ENCODE results near the gene BRD7.

Gene BRD7

GRCh38 chr16:50275428-50276325, 93.1 kb downstream of the BRD7 start:
- H3F3A ChIP-seq (ENCODE audit: insufficient read depth): peaks cover 25% of the 10 kb centered on the region
- peak overlapping the region; percentile 92 for H3K4me2 ChIP-seq (ENCODE audit: low read depth, low read length, poor library complexity, severe bottlenecking)
- peak overlapping the region; percentile 60 for H3K4me3 ChIP-seq (ENCODE audit: insufficient read depth, low read length, poor library complexity, severe bottlenecking)
- TF ChIP-seq CTCF (IDR thresholded peaks at IDR 0.05; ENCODE audit: insufficient read depth, low read length, poor library complexity, severe bottlenecking): no peak
- TF ChIP-seq EZH2phosphoT487 (conservative IDR thresholded peaks at IDR 0.05; ENCODE audit: low read length): no peak
- peak overlapping the region; percentile 74; the same call in 1 of the 2 replicates for H3K9ac ChIP-seq (ENCODE audit: low read length)
- no peaks in the 10 kb centered on the region for H3K9me2 ChIP-seq (replicated peaks; ENCODE audit: insufficient read depth, low read length)
- H3K27ac ChIP-seq (ENCODE audit: low read depth, low read length): peak overlapping the region; percentile 86; the same call in 1 of the 2 replicates
- H3K27me3 ChIP-seq (ENCODE audit: low read length): no peaks in the 10 kb centered on the region
- H2AFZ ChIP-seq (ENCODE audit: low read depth, low read length, severe bottlenecking): no peak overlapping the region
- no peaks in the 10 kb centered on the region for H4K20me1 ChIP-seq (ENCODE audit: low read depth, low read length)
- no peaks in the 10 kb centered on the region for H3K36me3 ChIP-seq (ENCODE audit: low read length)
- H3K9me3 ChIP-seq (ENCODE audit: insufficient read depth, low read length): no peaks in the 10 kb centered on the region
- 0 out of 2 replicates have a peak, but pooled peaks cover 3% of the 10 kb centered on the region for H3K79me2 ChIP-seq (ENCODE audit: insufficient read depth, low read length)

GRCh38 chr16:50275098-50275415, 93.7 kb downstream of the BRD7 start:
- Histone ChIP-seq H3K4me3 (ENCODE audit: insufficient read depth, low read length, poor library complexity, severe bottlenecking) (peak overlapping the region; percentile 60), H4K20me1 (ENCODE audit: low read depth, low read length) (no peaks in the 10 kb centered on the region), H3K27ac (ENCODE audit: low read depth, low read length) (peak overlapping the region; percentile 86), H2AFZ (ENCODE audit: low read depth, low read length, severe bottlenecking) (no peak overlapping the region), H3K9ac (ENCODE audit: low read length) (peak overlapping the region; percentile 74), H3K27me3 (ENCODE audit: low read length) (no peaks in the 10 kb centered on the region), H3K9me2 (replicated peaks; ENCODE audit: insufficient read depth, low read length) (no peaks in the 10 kb centered on the region), H3K79me2 (ENCODE audit: insufficient read depth, low read length) (0 out of 2 replicates have a peak, but pooled peaks cover 3% of the 10 kb centered on the region), H3K9me3 (ENCODE audit: insufficient read depth, low read length) (no peaks in the 10 kb centered on the region), H3K36me3 (ENCODE audit: low read length) (no peaks in the 10 kb centered on the region), H3F3A (ENCODE audit: insufficient read depth) (peaks cover 22% of the 10 kb centered on the region), H3K4me2 (ENCODE audit: low read depth, low read length, poor library complexity, severe bottlenecking) (peak overlapping the region; percentile 92)
- TF ChIP-seq CTCF (IDR thresholded peaks at IDR 0.05; ENCODE audit: insufficient read depth, low read length, poor library complexity, severe bottlenecking): no peak
- no peak for TF ChIP-seq EZH2phosphoT487 (conservative IDR thresholded peaks at IDR 0.05; ENCODE audit: low read length)

- peak overlapping the region; percentile 54 for H2AFZ ChIP-seq (ENCODE audit: low read depth, low read length, severe bottlenecking)
Measured at GRCh38 chr16:50274326-50275097, 94.3 kb downstream of the BRD7 start.

More at GRCh38 chr16:50274326-50275097, 94.3 kb downstream of the BRD7 start:
- no peaks in the 10 kb centered on the region for H3K27me3 ChIP-seq (ENCODE audit: low read length)
- no peaks in the 10 kb centered on the region for H3K36me3 ChIP-seq (ENCODE audit: low read length)
- no peaks in the 10 kb centered on the region for H3K9me2 ChIP-seq (replicated peaks; ENCODE audit: insufficient read depth, low read length)
- no peak for TF ChIP-seq CTCF (IDR thresholded peaks at IDR 0.05; ENCODE audit: insufficient read depth, low read length, poor library complexity, severe bottlenecking)
- TF ChIP-seq EZH2phosphoT487 (conservative IDR thresholded peaks at IDR 0.05; ENCODE audit: low read length): no peak
- peaks cover 20% of the 10 kb centered on the region; the same call in 1 of the 2 replicates for H3F3A ChIP-seq (ENCODE audit: insufficient read depth)
- peak overlapping the region; percentile 86 for H3K27ac ChIP-seq (ENCODE audit: low read depth, low read length)
- H3K4me3 ChIP-seq (ENCODE audit: insufficient read depth, low read length, poor library complexity, severe bottlenecking): peak overlapping the region; percentile 60
- 0 out of 2 replicates have a peak, but pooled peaks cover 3% of the 10 kb centered on the region for H3K79me2 ChIP-seq (ENCODE audit: insufficient read depth, low read length)
- H3K4me2 ChIP-seq (ENCODE audit: low read depth, low read length, poor library complexity, severe bottlenecking): peak overlapping the region; percentile 92
- H3K9me3 ChIP-seq (ENCODE audit: insufficient read depth, low read length): no peaks in the 10 kb centered on the region
- peak overlapping the region; percentile 74 for H3K9ac ChIP-seq (ENCODE audit: low read length)
- no peaks in the 10 kb centered on the region for H4K20me1 ChIP-seq (ENCODE audit: low read depth, low read length)
